ENCODE results near the gene ALG9. TPM values are rescaled to one million over a fixed set of nuclear protein-coding genes. Genes with fewer than 3 reads are reported as not detected.

The ALG9 gene
- polyA plus RNA-seq, 1 donor (not counting 4 experiments of a cell fraction or from before 2014, with no cell fraction given) = 27.2 TPM

DNA sequence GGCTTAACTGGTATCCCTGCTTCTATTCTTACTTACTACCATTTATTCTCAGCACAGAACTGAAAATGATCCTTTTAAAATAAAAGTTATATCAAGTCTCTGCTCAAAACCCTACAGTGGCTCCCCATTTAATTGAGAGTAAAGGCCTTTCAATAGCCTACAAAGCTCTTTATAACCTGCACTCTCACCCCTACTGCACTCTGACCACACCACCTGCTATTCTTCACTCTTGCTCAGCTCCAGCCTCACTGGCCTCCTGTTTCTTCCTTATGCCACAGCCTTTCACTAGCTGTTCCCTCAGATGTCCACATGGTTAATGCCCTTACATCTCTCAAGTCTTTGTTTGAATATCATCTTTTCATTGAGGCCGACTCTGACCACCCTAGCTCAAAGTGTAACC lies 64.3 kb downstream of the ALG9 start:
- Histone ChIP-seq H3K4me2 (ENCODE audit: control insufficient read depth, extremely low read depth, insufficient read depth, low read depth, low read length) (no peak overlapping the region), H4K20me1 (ENCODE audit: control insufficient read depth, extremely low read depth, insufficient read depth, low read length) (no peaks in the 10 kb centered on the region), H3K9ac (ENCODE audit: control insufficient read depth, extremely low read depth, insufficient read depth, low read length) (no peak overlapping the region), H3K36me3 (ENCODE audit: control insufficient read depth in 2 of 2, extremely low read depth in 1 of 2, insufficient read depth in 2 of 2, low read length in 2 of 2) (peaks cover 4 to 8% of the 10 kb centered on the region in 2 experiments), H3K79me2 (ENCODE audit: control insufficient read depth, insufficient read depth, low read length) (no peaks in the 10 kb centered on the region), H3K27me3 (ENCODE audit: control insufficient read depth, extremely low read depth, insufficient read depth, low read length) (no peaks in the 10 kb centered on the region), H2AFZ (ENCODE audit: control insufficient read depth, low read length) (no peak overlapping the region), H3K9me3 (ENCODE audit: control insufficient read depth, low read depth, low read length) (no peaks in the 10 kb centered on the region), H3K4me3 (ENCODE audit: control insufficient read depth in 2 of 3, extremely low read depth in 1 of 3, insufficient read depth in 2 of 3, low read depth in 1 of 3, low read length in 3 of 3) (no peak overlapping the region), H3K9me1 (ENCODE audit: control insufficient read depth, extremely low read depth, insufficient read depth, low read length) (no peaks in the 10 kb centered on the region), H3K4me1 (ENCODE audit: control insufficient read depth, extremely low read depth, insufficient read depth, low read length) (no peaks in the 10 kb centered on the region), H3K27ac (ENCODE audit: control insufficient read depth, insufficient read depth, low read length) (no peak overlapping the region)
- dilution Hi-C loops (cut with MboI; ENCODE audit: extremely low pct_ligation_motif_present, low sequenced_read_pairs) = loop anchor here (5.0 kb wide), 1 partner anchor 50 kb away; no protein-coding TSS in a partner anchor
- TF ChIP-seq CTCF (optimal IDR thresholded peaks at IDR 0.05 in 1 of 3, IDR thresholded peaks at IDR 0.05 in 1 of 3, conservative IDR thresholded peaks at IDR 0.05 in 1 of 3; ENCODE audit: extremely low read depth in 1 of 3, insufficient read depth in 2 of 3, low read length in 3 of 3) = no peak
- TF ChIP-seq EZH2 (IDR thresholded peaks at IDR 0.05; ENCODE audit: low read length) = no peak
- FAIRE-seq (no peak), DNase-seq (ENCODE audit: low read depth, low spot score) (no peak)

DNA sequence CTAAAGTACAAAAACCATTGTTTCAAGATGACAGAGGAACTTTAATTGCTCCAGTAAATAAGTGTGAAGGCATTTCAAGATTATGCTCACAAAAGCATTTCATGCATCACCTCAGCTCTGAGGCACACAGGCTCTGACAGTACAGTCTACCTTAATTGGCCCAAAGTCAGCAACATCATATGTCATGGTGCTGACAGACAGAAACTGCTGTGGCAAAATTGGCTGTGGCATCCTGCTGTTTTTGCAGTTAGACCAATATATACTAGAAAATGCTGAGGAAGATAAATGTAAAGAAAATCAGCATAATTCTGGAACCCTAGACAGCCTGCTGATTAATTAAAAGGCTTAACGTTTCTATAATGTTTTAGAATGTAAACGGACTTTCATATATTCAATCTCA lies 70.2 kb downstream of the ALG9 start:
- H3K9ac ChIP-seq (ENCODE audit: control insufficient read depth, extremely low read depth, insufficient read depth, low read length) = no peak overlapping the region
- DNase-seq (ENCODE audit: low read depth, low spot score) (no peak), FAIRE-seq (no peak)
- H3K4me1 ChIP-seq (ENCODE audit: control insufficient read depth, extremely low read depth, insufficient read depth, low read length) = no peaks in the 10 kb centered on the region
- H3K27me3 ChIP-seq (ENCODE audit: control insufficient read depth, extremely low read depth, insufficient read depth, low read length) = no peaks in the 10 kb centered on the region
- H3K9me1 ChIP-seq (ENCODE audit: control insufficient read depth, extremely low read depth, insufficient read depth, low read length) = no peaks in the 10 kb centered on the region
- no peaks in the 10 kb centered on the region for H3K9me3 ChIP-seq (ENCODE audit: control insufficient read depth, low read depth, low read length)
- H2AFZ ChIP-seq (ENCODE audit: control insufficient read depth, low read length) = no peak overlapping the region
- no peak overlapping the region for H3K27ac ChIP-seq (ENCODE audit: control insufficient read depth, insufficient read depth, low read length)
- H3K79me2 ChIP-seq (ENCODE audit: control insufficient read depth, insufficient read depth, low read length) = no peaks in the 10 kb centered on the region
- peaks cover 0 to 5% of the 10 kb centered on the region in 2 experiments for H3K36me3 ChIP-seq (ENCODE audit: control insufficient read depth in 2 of 2, extremely low read depth in 1 of 2, insufficient read depth in 2 of 2, low read length in 2 of 2)
- no peak for TF ChIP-seq EZH2 (IDR thresholded peaks at IDR 0.05; ENCODE audit: low read length)
- TF ChIP-seq CTCF (optimal IDR thresholded peaks at IDR 0.05 in 1 of 3, IDR thresholded peaks at IDR 0.05 in 1 of 3, conservative IDR thresholded peaks at IDR 0.05 in 1 of 3; ENCODE audit: extremely low read depth in 1 of 3, insufficient read depth in 2 of 3, low read length in 3 of 3) = no peak
- dilution Hi-C loops (cut with MboI; ENCODE audit: extremely low pct_ligation_motif_present, low sequenced_read_pairs) = no loop called here
- no peak overlapping the region for H3K4me3 ChIP-seq (ENCODE audit: control insufficient read depth in 2 of 3, extremely low read depth in 1 of 3, insufficient read depth in 2 of 3, low read depth in 1 of 3, low read length in 3 of 3)
- no peak overlapping the region for H3K4me2 ChIP-seq (ENCODE audit: control insufficient read depth, extremely low read depth, insufficient read depth, low read depth, low read length)
- no peaks in the 10 kb centered on the region for H4K20me1 ChIP-seq (ENCODE audit: control insufficient read depth, extremely low read depth, insufficient read depth, low read length)
